Lung (tissue), 12 donors: Measurements from ENCODE around the gene CIB2. TPM values are rescaled to one million over a fixed set of nuclear protein-coding genes. Genes with fewer than 3 reads are reported as not detected.
A peak's percentile ranks its signal among the peaks of the same experiment; 100 is the strongest.

Experiments used
- ATAC-seq: fragments of 200-7000 bp; cut with Tn5 transposase; one replicate; pipeline ENCODE4 v1.9.1; 2020; ENCODE audit warnings: moderate number of reproducible peaks; ENCODE audit not compliant: insufficient read depth, low FRiP score
- DNase-seq, 3 donors: peaks; one replicate each; pipeline ENCODE4 v3.0.0-alpha.2; 2013 to 2017
- H3K27ac ChIP-seq, 2 donors: one replicate each; pipeline ENCODE4 v1.5.1; 2013; ENCODE audit warnings: mild to moderate bottlenecking in 2 of 2, moderate library complexity in 2 of 2, control low read depth in 1 of 2, inconsistent platforms in 1 of 2, low read depth in 1 of 2, low read length in 1 of 2
- H3K27me3 ChIP-seq, 3 donors: one replicate each; pipeline ENCODE4 v1.5.1; 2013; ENCODE audit warnings: low read length in 2 of 3; ENCODE audit not compliant: control insufficient read depth in 3 of 3, insufficient read depth in 3 of 3
- H3K36me3 ChIP-seq, 4 donors: one replicate each; pipeline ENCODE4 v1.5.1; 2013; ENCODE audit warnings: low read length in 4 of 4, mild to moderate bottlenecking in 1 of 4, moderate library complexity in 1 of 4; ENCODE audit not compliant: control insufficient read depth in 4 of 4, insufficient read depth in 4 of 4
- H3K4me1 ChIP-seq, 5 donors: one replicate each; pipeline ENCODE4 v1.5.1; 2013; ENCODE audit warnings: low read length in 5 of 5, mild to moderate bottlenecking in 2 of 5, moderate library complexity in 1 of 5; ENCODE audit not compliant: control insufficient read depth in 5 of 5, insufficient read depth in 5 of 5
- H3K4me3 ChIP-seq: one replicate; pipeline ENCODE4 v1.5.1; 2013; ENCODE audit warnings: mild to moderate bottlenecking, control low read depth, moderate library complexity
- H3K9ac ChIP-seq, 2 donors: one replicate each; pipeline ENCODE4 v1.5.1; 2013; ENCODE audit warnings: low read length in 2 of 2, control low read depth in 1 of 2; ENCODE audit not compliant: insufficient read depth in 1 of 2
- H3K9me3 ChIP-seq, 4 donors: one replicate each; pipeline ENCODE4 v1.5.1; 2013; ENCODE audit warnings: low read length in 3 of 4, mild to moderate bottlenecking in 1 of 4, moderate library complexity in 1 of 4; ENCODE audit not compliant: control insufficient read depth in 4 of 4, insufficient read depth in 3 of 4
- CTCF ChIP-seq: IDR thresholded peaks from 2 replicates; pipeline ENCODE4 v1.5.1; 2012; ENCODE audit warnings: mild to moderate bottlenecking; ENCODE audit errors: control extremely low read depth, extremely low read depth
- WGBS, 2 donors: extraction: QIAGEN DNeasy Blood & Tissue Kit; methylation state at CpG; one replicate each; pipeline ENCODE4 v1.1.7; 2013; 5-methylcytosine and 5-hydroxymethylcytosine counted together
- polyA plus RNA-seq, 2 donors: library from polyadenylated mRNA; stranded (reverse); fragments of 200-250 nt; gene quantifications; one replicate each; pipeline ENCODE4 v1.2.1, GENCODE V29; 2013
- total RNA-seq, 2 donors: library from RNA; depleted of rRNA in 1 of 2; stranded (reverse); fragments of >200 nt in 1 of 2; gene quantifications; one replicate each; pipeline ENCODE4 v1.2.1, GENCODE V29; 2014 to 2021
- donor health status: control.
- donor health status: control.
- donor health status: Bipolar disorder and iron deficiency.
- donor health status: healthy.
- donor health status: DM: yes; HTN: yes; CAD: no.

Gene CIB2
- total and polyA plus RNA-seq, 4 donors = 0.95 to 9.8 (median 2.1) TPM

- Histone ChIP-seq H3K9me3 (no peaks in the 10 kb centered on the region), H3K4me1 (peaks cover 0 to 6% (median under 1%) of the 10 kb centered on the region in 5 donors), H3K27me3 (no peaks in the 10 kb centered on the region), H3K36me3 (peaks cover 0 to 5% (median 0%) of the 10 kb centered on the region in 4 donors), H3K27ac (no peak overlapping the region), H3K9ac (no peak overlapping the region), H3K4me3 (no peak overlapping the region)
- DNase-seq = peak; percentile 81 to 84 (median 81)
- WGBS, 2 donors = 38 to 40% methylated on average over 11 of the region's 11 CpGs
- peak; percentile 77 for ATAC-seq
- TF ChIP-seq CTCF = peak; percentile 97
These were observed 22.8 kb downstream of the CIB2 start for GRCh38 chr15:78108300-78109084.

GRCh38 chr15:78107471-78107870 lies 23.8 kb downstream of the CIB2 start:
- no peak for TF ChIP-seq CTCF
- H3K9me3 ChIP-seq = no peaks in the 10 kb centered on the region
- H3K36me3 ChIP-seq = peaks cover 0 to 5% (median 0%) of the 10 kb centered on the region in 4 donors
- WGBS, 2 donors = 94 to 98% methylated on average over 8 of the region's 8 CpGs
- ATAC-seq (no peak), DNase-seq (no peak)
- H3K27ac ChIP-seq = no peak overlapping the region
- no peaks in the 10 kb centered on the region for H3K27me3 ChIP-seq
- peaks cover 0 to 6% (median 4%) of the 10 kb centered on the region in 5 donors for H3K4me1 ChIP-seq
- no peak overlapping the region for H3K4me3 ChIP-seq
- no peak overlapping the region for H3K9ac ChIP-seq

GRCh38 chr15:78105476-78106241 lies 25.6 kb downstream of the CIB2 start:
- Histone ChIP-seq H3K4me3 (no peak overlapping the region), H3K27ac (no peak overlapping the region), H3K9ac (no peak overlapping the region), H3K9me3 (no peaks in the 10 kb centered on the region), H3K27me3 (no peaks in the 10 kb centered on the region), H3K4me1 (peaks cover 0 to 6% (median 4%) of the 10 kb centered on the region in 5 donors), H3K36me3 (peaks cover 0 to 5% (median 0%) of the 10 kb centered on the region in 4 donors)
- 90% methylated on average over 16 of the region's 16 CpGs for WGBS, 2 donors
- no peak for TF ChIP-seq CTCF
- DNase-seq = no peak
- no peak for ATAC-seq
